Fibroblast of skin of right biceps (primary cell): ENCODE data around the gene TRIM26.

Experiments used
- DNase-seq: peaks from one replicate; pipeline ENCODE4 v3.0.0-alpha.2; 2013

TRIM26 gene

GRCh38 chr6:30207619-30208295 is 5.4 kb downstream of the TRIM26 start:
- peak; percentile 36 for DNase-seq

- no peak for DNase-seq
Observed at GRCh38 chr6:30206799-30207618, 6.2 kb downstream of the TRIM26 start.

- DNase-seq = peak; percentile 27
Observed at GRCh38 chr6:30206152-30206551, 7.1 kb downstream of the TRIM26 start.

GRCh38 chr6:30204116-30204515 is 9.1 kb downstream of the TRIM26 start:
- DNase-seq = no peak

GRCh38 chr6:30202366-30202765 is 10.8 kb downstream of the TRIM26 start:
- DNase-seq = no peak

- DNase-seq = no peak
Observed at GRCh38 chr6:30200551-30201281, 12.5 kb downstream of the TRIM26 start.

- no peak for DNase-seq
Observed at GRCh38 chr6:30198166-30199084, 14.8 kb downstream of the TRIM26 start.

- DNase-seq = no peak
Observed at GRCh38 chr6:30196376-30196775, 16.8 kb downstream of the TRIM26 start.

- no peak for DNase-seq
Observed at GRCh38 chr6:30195951-30196350, 17.3 kb downstream of the TRIM26 start.

GRCh38 chr6:30194797-30195690 is 18.2 kb downstream of the TRIM26 start:
- DNase-seq = no peak

GRCh38 chr6:30192076-30192475 is 21.1 kb downstream of the TRIM26 start:
- no peak for DNase-seq

- DNase-seq = no peak
Observed at GRCh38 chr6:30188541-30188940, 24.7 kb downstream of the TRIM26 start.

- no peak for DNase-seq
Observed at GRCh38 chr6:30185846-30186484, 27.2 kb downstream of the TRIM26 start.

- no peak for DNase-seq
Observed at GRCh38 chr6:30184417-30185031, 28.7 kb downstream of the TRIM26 start.

- no peak for DNase-seq
Observed at GRCh38 chr6:30180145-30180544, 33.1 kb downstream of the TRIM26 start.

GRCh38 chr6:30178837-30179236 is 34.4 kb downstream of the TRIM26 start:
- no peak for DNase-seq

GRCh38 chr6:30175765-30176164 is 37.4 kb downstream of the TRIM26 start:
- DNase-seq = no peak

GRCh38 chr6:30172681-30173080 is 40.5 kb downstream of the TRIM26 start:
- DNase-seq = no peak

GRCh38 chr6:30171677-30172471 is 41.3 kb downstream of the TRIM26 start:
- DNase-seq = peak; percentile 6
